IMR-90 (cell line): ENCODE data around the gene FNBP1. TPM values are rescaled to one million over a fixed set of nuclear protein-coding genes. Genes with fewer than 3 reads are reported as not detected.

Source experiments
- ATAC-seq: fragments of 200-7000 bp; cut with Tn5 transposase; 2 replicates; pipeline ENCODE4 v1.9.1; 2020; ENCODE audit warnings: low read depth, mild to moderate bottlenecking, moderate library complexity
- BruUV-seq: library from RNA; stranded (reverse); fragments of 400-500 nt; replicated peaks from 2 replicates; lab custom pipeline; 2021; lab: Mats Ljungman, UMichigan
- CTCF ChIA-PET: fragments of 300-600 bp; formaldehyde crosslinking; extraction: SDS; loops from one replicate; lab custom pipeline; 2021; ENCODE audit warnings: antibody characterized with exemption; lab: Yijun Ruan, JAX
- POLR2A ChIA-PET: fragments of 300-600 bp; sonication (Branson Sonifier 250); formaldehyde crosslinking; loops from one replicate; lab custom pipeline; 2022; ENCODE audit warnings: antibody characterized with exemption; ENCODE audit not compliant: unreplicated experiment; lab: Charles Lee
- DNase-seq: peaks from one replicate; pipeline ENCODE4 v3.0.0; 2013
- H2AFZ ChIP-seq: replicated peaks from 2 replicates; pipeline ENCODE3; 2013; ENCODE audit warnings: low read length, mild to moderate bottlenecking; ENCODE audit not compliant: poor library complexity
- H2AK5ac ChIP-seq: 2 replicates; pipeline ENCODE4 v1.6.1; 2013; ENCODE audit warnings: low read depth, low read length, inconsistent platforms
- H2AK9ac ChIP-seq: replicated peaks from 2 replicates; pipeline ENCODE3; 2013; ENCODE audit warnings: mild to moderate bottlenecking, low read depth, low read length, moderate library complexity; ENCODE audit not compliant: poor library complexity
- H2BK120ac ChIP-seq: 2 replicates; pipeline ENCODE4 v1.6.1; 2013; ENCODE audit warnings: low read depth, low read length, inconsistent platforms
- H2BK15ac ChIP-seq: 3 replicates; pipeline ENCODE4 v1.6.1; 2013; ENCODE audit warnings: low read depth, low read length, inconsistent platforms
- H2BK20ac ChIP-seq: 2 replicates; pipeline ENCODE4 v1.6.1; 2013; ENCODE audit warnings: low read depth, mild to moderate bottlenecking, inconsistent platforms, low read length, moderate library complexity
- H2BK5ac ChIP-seq: 2 replicates; pipeline ENCODE4 v1.6.1; 2013; ENCODE audit warnings: mild to moderate bottlenecking, low read depth, low read length, inconsistent platforms; ENCODE audit not compliant: poor library complexity, severe bottlenecking
- H3K14ac ChIP-seq: replicated peaks from 2 replicates; pipeline ENCODE4 v1.6.1; 2013; ENCODE audit warnings: low read depth, low read length, inconsistent platforms
- H3K18ac ChIP-seq: 2 replicates; pipeline ENCODE4 v1.6.1; 2013; ENCODE audit warnings: low read depth, low read length, control low read depth
- H3K23ac ChIP-seq: 2 replicates; pipeline ENCODE4 v1.6.1; 2013; ENCODE audit warnings: low read depth, low read length, inconsistent platforms
- H3K27ac ChIP-seq: 2 replicates; pipeline ENCODE4 v1.5.1; 2013; ENCODE audit warnings: mild to moderate bottlenecking, control low read depth, low read length; ENCODE audit not compliant: insufficient read depth
- H3K27me3 ChIP-seq: 2 replicates; pipeline ENCODE4 v1.6.1; 2013; ENCODE audit warnings: low read length; ENCODE audit not compliant: control insufficient read depth, insufficient read depth
- H3K36me3 ChIP-seq: 2 replicates; pipeline ENCODE4 v1.6.1; 2013; ENCODE audit warnings: low read length, mixed read lengths; ENCODE audit not compliant: control insufficient read depth, insufficient read depth
- H3K4ac ChIP-seq: 2 replicates; pipeline ENCODE4 v1.6.1; 2013; ENCODE audit warnings: low read depth, low read length, inconsistent platforms
- H3K4me1 ChIP-seq: 2 replicates; pipeline ENCODE4 v1.6.1; 2013; ENCODE audit warnings: low read length, mixed read lengths; ENCODE audit not compliant: control insufficient read depth, insufficient read depth
- H3K4me2 ChIP-seq: 2 replicates; pipeline ENCODE4 v1.6.1; 2013; ENCODE audit warnings: low read depth, mild to moderate bottlenecking, control low read depth, low read length, moderate library complexity
- H3K4me3 ChIP-seq: 2 replicates; pipeline ENCODE4 v1.5.1; 2013; ENCODE audit warnings: low read depth, mild to moderate bottlenecking, control low read depth, low read length, moderate library complexity; ENCODE audit not compliant: insufficient read depth
- H3K56ac ChIP-seq: 2 replicates; pipeline ENCODE4 v1.6.1; 2013; ENCODE audit warnings: low read length, inconsistent platforms; ENCODE audit not compliant: insufficient read depth; ENCODE audit errors: extremely low read depth
- H3K79me1 ChIP-seq, 2 experiments: 2 replicates each; pipeline ENCODE4 v1.6.1; 2013; ENCODE audit warnings: low read length in 2 of 2, inconsistent platforms in 1 of 2, low read depth in 1 of 2
- H3K9ac ChIP-seq: 2 replicates; pipeline ENCODE4 v1.6.1; 2013; ENCODE audit warnings: low read depth, low read length, control low read depth
- H3K9me1 ChIP-seq: 2 replicates; pipeline ENCODE4 v1.6.1; 2013; ENCODE audit warnings: low read length, inconsistent platforms; ENCODE audit not compliant: insufficient read depth
- H3K9me3 ChIP-seq: 2 replicates; pipeline ENCODE4 v1.6.1; 2013; ENCODE audit warnings: low read length; ENCODE audit not compliant: control insufficient read depth, insufficient read depth
- H4K20me1 ChIP-seq: 2 replicates; pipeline ENCODE4 v1.6.1; 2013; ENCODE audit warnings: low read length, inconsistent platforms; ENCODE audit not compliant: insufficient read depth
- H4K5ac ChIP-seq: 2 replicates; pipeline ENCODE4 v1.6.1; 2013; ENCODE audit warnings: mild to moderate bottlenecking, low read depth, low read length, control low read depth
- H4K8ac ChIP-seq, 2 experiments: 2 replicates each; pipeline ENCODE4 v1.6.1; 2013; ENCODE audit warnings: low read depth in 2 of 2, low read length in 2 of 2, control low read depth in 1 of 2, inconsistent platforms in 1 of 2
- H4K91ac ChIP-seq: 2 replicates; pipeline ENCODE4 v1.6.1; 2013; ENCODE audit warnings: low read depth, low read length, inconsistent platforms; ENCODE audit not compliant: insufficient read depth
- BHLHE40 ChIP-seq: fragments of 150-350 bp; IDR thresholded peaks from 2 replicates; pipeline ENCODE4 v1.6.1; 2016; ENCODE audit warnings: mild to moderate bottlenecking, low read depth, low read length
- CHD1 ChIP-seq: IDR thresholded peaks from 2 replicates; pipeline ENCODE4 v1.6.1; 2012; ENCODE audit warnings: low read depth, low read length, improper control_type of control experiment
- FOS ChIP-seq: fragments of 150-350 bp; IDR thresholded peaks from 2 replicates; pipeline ENCODE4 v1.6.1; 2016; ENCODE audit warnings: low read depth, low read length
- MAZ ChIP-seq: IDR thresholded peaks from 2 replicates; pipeline ENCODE4 v1.6.1; 2012; ENCODE audit warnings: low read depth, mild to moderate bottlenecking, low read length, improper control_type of control experiment, moderate library complexity, borderline replicate concordance
- MXI1 ChIP-seq: IDR thresholded peaks from 2 replicates; pipeline ENCODE4 v1.6.1; 2012; ENCODE audit warnings: low read depth, mild to moderate bottlenecking, low read length, moderate library complexity, borderline replicate concordance
- NFE2L2 ChIP-seq: fragments of 150-350 bp; IDR thresholded peaks from 2 replicates; pipeline ENCODE4 v1.6.1; 2016; ENCODE audit warnings: low read depth, mild to moderate bottlenecking, low read length
- POLR2A ChIP-seq: IDR thresholded peaks from 2 replicates; pipeline ENCODE4 v1.6.1; 2012; ENCODE audit warnings: mild to moderate bottlenecking, low read depth, low read length
- RAD21 ChIP-seq: IDR thresholded peaks from 2 replicates; pipeline ENCODE4 v1.6.1; 2012; ENCODE audit warnings: low read length, improper control_type of control experiment
- RCOR1 ChIP-seq: IDR thresholded peaks from 2 replicates; pipeline ENCODE4 v1.6.1; 2012; ENCODE audit warnings: mild to moderate bottlenecking, low read length, improper control_type of control experiment; ENCODE audit not compliant: insufficient replicate concordance
- RFX5 ChIP-seq: IDR thresholded peaks from 2 replicates; pipeline ENCODE4 v1.8.0; 2012; ENCODE audit warnings: low read depth, mild to moderate bottlenecking, low read length, moderate library complexity
- SMC3 ChIP-seq: fragments of 150-350 bp; IDR thresholded peaks from 2 replicates; pipeline ENCODE4 v1.6.1; 2016; ENCODE audit warnings: low read depth, mild to moderate bottlenecking, antibody characterized with exemption, low read length, moderate library complexity
- WGBS, 2 experiments: methylation state at CpG; one replicate each; pipeline versions ENCODE4 v1.1.5 to v1.1.7; 2013; ENCODE audit warnings: missing lambda C conversion rate in 2 of 2; ENCODE audit not compliant: insufficient read length in 1 of 2; ENCODE audit errors: extremely low coverage in 2 of 2; 5-methylcytosine and 5-hydroxymethylcytosine counted together
- dilution Hi-C: fragments of 300-500 bp; cut with HindIII; formaldehyde crosslinking; loops from one replicate; pipeline ENCODE4 v1.14.3; 2018; ENCODE audit warnings: low sequenced_read_pairs; ENCODE audit not compliant: unreplicated experiment
- in situ Hi-C: fragments of 300-500 bp; cut with MboI; formaldehyde crosslinking; loops from 3 replicates; pipeline ENCODE4 v1.14.3; 2019; ENCODE audit warnings: low sequenced_read_pairs, inconsistent platforms, mixed read lengths
- intact Hi-C: fragments of 100-400 bp; cut with micrococcal nuclease; formaldehyde crosslinking; loops from 2 replicates; pipeline ENCODE4 v1.10.0; 2022
- polyA plus RNA-seq, 3 experiments: library from polyadenylated mRNA; depleted of rRNA; stranded (reverse); fragments of >200 nt; gene quantifications; 2 replicates each; pipeline ENCODE4 v1.2.3, GENCODE V29; 2012; ENCODE audit warnings: low replicate concordance in 1 of 3
- total RNA-seq: library from RNA; depleted of rRNA; stranded (reverse); fragments of >200 nt; gene quantifications from 2 replicates; pipeline ENCODE4 v1.2.3, GENCODE V29; 2012
- TF ChIP-seq, protein P1 (sequence below): conservative IDR thresholded peaks from 2 replicates; pipeline ENCODE4 v1.5.1; 2012; ENCODE audit warnings: mild to moderate bottlenecking, low read depth, low read length, improper control_type of control experiment
- TF ChIP-seq, protein P2 (sequence below): fragments of 150-350 bp; IDR thresholded peaks from 2 replicates; pipeline ENCODE4 v1.6.1; 2016; ENCODE audit warnings: low read depth, mild to moderate bottlenecking, low read length, moderate library complexity, borderline replicate concordance

Gene FNBP1
- total and polyA plus RNA-seq, 2 of the 4 experiments (the other 2 are of a cell fraction), result 10.3 to 15.4 TPM

DNA sequence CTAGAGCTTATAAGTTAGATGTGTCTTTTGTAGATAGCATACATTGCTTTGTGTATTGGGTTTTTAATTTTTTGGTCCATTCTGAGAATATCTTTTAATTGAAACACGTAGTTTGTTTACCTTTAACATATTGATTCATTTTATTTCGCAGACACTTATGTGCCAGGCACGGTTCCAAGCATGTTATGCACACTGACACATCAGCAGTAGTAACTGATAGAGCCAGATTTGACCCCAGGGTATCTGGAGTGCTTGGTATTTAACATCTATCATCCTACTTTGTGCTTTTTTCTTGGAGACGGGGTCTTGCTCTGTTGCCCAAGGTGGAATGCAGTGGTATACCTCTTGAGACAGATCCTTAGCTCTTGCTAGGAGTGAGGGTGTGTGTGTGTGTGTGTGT, 135.8 kb downstream of the FNBP1 start:
- H2AK9ac ChIP-seq, result no peak overlapping the region
- H3K79me1 ChIP-seq, result no peaks in the 10 kb centered on the region
- H2AFZ ChIP-seq, result no peak overlapping the region
- no peak overlapping the region for H2BK120ac ChIP-seq
- no peaks in the 10 kb centered on the region for H4K20me1 ChIP-seq
- H3K27ac ChIP-seq, result no peak overlapping the region
- in situ Hi-C loops, result no loop called here
- H2BK20ac ChIP-seq, result no peak overlapping the region
- no peak overlapping the region for H3K4me2 ChIP-seq
- H3K4me1 ChIP-seq, result peaks cover 4% of the 10 kb centered on the region
- no peak overlapping the region for H2BK15ac ChIP-seq
- H3K23ac ChIP-seq, result no peak overlapping the region
- H3K14ac ChIP-seq, result 0 out of 2 replicates have a peak overlapping the region, but pooled peaks have one; percentile 21
- H3K9ac ChIP-seq, result no peak overlapping the region
- TF ChIP-seq NFE2L2, result no peak
- TF ChIP-seq, protein P1, sequence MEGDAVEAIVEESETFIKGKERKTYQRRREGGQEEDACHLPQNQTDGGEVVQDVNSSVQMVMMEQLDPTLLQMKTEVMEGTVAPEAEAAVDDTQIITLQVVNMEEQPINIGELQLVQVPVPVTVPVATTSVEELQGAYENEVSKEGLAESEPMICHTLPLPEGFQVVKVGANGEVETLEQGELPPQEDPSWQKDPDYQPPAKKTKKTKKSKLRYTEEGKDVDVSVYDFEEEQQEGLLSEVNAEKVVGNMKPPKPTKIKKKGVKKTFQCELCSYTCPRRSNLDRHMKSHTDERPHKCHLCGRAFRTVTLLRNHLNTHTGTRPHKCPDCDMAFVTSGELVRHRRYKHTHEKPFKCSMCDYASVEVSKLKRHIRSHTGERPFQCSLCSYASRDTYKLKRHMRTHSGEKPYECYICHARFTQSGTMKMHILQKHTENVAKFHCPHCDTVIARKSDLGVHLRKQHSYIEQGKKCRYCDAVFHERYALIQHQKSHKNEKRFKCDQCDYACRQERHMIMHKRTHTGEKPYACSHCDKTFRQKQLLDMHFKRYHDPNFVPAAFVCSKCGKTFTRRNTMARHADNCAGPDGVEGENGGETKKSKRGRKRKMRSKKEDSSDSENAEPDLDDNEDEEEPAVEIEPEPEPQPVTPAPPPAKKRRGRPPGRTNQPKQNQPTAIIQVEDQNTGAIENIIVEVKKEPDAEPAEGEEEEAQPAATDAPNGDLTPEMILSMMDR, result no peak
- no peak for TF ChIP-seq BHLHE40
- TF ChIP-seq, protein P2, sequence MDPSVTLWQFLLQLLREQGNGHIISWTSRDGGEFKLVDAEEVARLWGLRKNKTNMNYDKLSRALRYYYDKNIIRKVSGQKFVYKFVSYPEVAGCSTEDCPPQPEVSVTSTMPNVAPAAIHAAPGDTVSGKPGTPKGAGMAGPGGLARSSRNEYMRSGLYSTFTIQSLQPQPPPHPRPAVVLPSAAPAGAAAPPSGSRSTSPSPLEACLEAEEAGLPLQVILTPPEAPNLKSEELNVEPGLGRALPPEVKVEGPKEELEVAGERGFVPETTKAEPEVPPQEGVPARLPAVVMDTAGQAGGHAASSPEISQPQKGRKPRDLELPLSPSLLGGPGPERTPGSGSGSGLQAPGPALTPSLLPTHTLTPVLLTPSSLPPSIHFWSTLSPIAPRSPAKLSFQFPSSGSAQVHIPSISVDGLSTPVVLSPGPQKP, result no peak
- no peak for TF ChIP-seq POLR2A
- no peak for TF ChIP-seq CHD1
- no peak for TF ChIP-seq RFX5
- TF ChIP-seq FOS, result no peak
- no peak for TF ChIP-seq MXI1
- TF ChIP-seq MAZ, result no peak
- no peak for TF ChIP-seq RCOR1
- no peak for TF ChIP-seq RAD21
- TF ChIP-seq SMC3, result no peak
- DNase-seq (peak; percentile 17), ATAC-seq (no peak)
- no peak overlapping the region for H4K8ac ChIP-seq
- no peaks in the 10 kb centered on the region for H3K27me3 ChIP-seq
- H4K5ac ChIP-seq, result no peak overlapping the region
- H4K91ac ChIP-seq, result no peak overlapping the region
- POLR2A ChIA-PET, result no interaction called here
- peaks cover 15% of the 10 kb centered on the region for H3K36me3 ChIP-seq
- dilution Hi-C loops, result no loop called here
- WGBS, 2 experiments, result no CpG with 5 or more reads among the region's 4 CpGs
- no peak overlapping the region for H3K4me3 ChIP-seq
- no peak overlapping the region for H2BK5ac ChIP-seq
- H3K56ac ChIP-seq, result no peak overlapping the region
- peak overlapping the region; percentile 16; the same call in 1 of the 2 replicates for H3K4ac ChIP-seq
- intact Hi-C loops, result no loop called here
- no peak overlapping the region for H2AK5ac ChIP-seq
- CTCF ChIA-PET, result interaction anchor here (0.7 kb wide), 1 partner anchor 146 kb away, joined by 4 read pairs; no protein-coding TSS in a partner anchor
- peaks cover 9% of the 10 kb centered on the region; the same call in 1 of the 2 replicates for H3K9me1 ChIP-seq
- no peaks in the 10 kb centered on the region for H3K9me3 ChIP-seq
- BruUV-seq, result no TSS peak
- no peak overlapping the region for H3K18ac ChIP-seq
